Subcutaneous adipose tissue (tissue), 4 donors: ENCODE results near the gene MUC5AC. TPM values are rescaled to one million over a fixed set of nuclear protein-coding genes. Genes with fewer than 3 reads are reported as not detected.

Experiments used
- total RNA-seq, 4 donors: library from RNA; depleted of rRNA; stranded (reverse); fragments of >200 nt; gene quantifications; one replicate each; pipeline ENCODE4 v1.1.0, GENCODE V29; 2016
- TF ChIP-seq, protein P1 (sequence below): fragments of 450-650 bp; IDR thresholded peaks from one replicate; pipeline ENCODE4 v1.5.1; 2016; ENCODE audit warnings: low read depth, mild to moderate bottlenecking, control low read depth, antibody characterized with exemption, moderate library complexity

Gene MUC5AC
- total RNA-seq, 4 donors from 2014 or later, result not detected

- TF ChIP-seq, protein P1, sequence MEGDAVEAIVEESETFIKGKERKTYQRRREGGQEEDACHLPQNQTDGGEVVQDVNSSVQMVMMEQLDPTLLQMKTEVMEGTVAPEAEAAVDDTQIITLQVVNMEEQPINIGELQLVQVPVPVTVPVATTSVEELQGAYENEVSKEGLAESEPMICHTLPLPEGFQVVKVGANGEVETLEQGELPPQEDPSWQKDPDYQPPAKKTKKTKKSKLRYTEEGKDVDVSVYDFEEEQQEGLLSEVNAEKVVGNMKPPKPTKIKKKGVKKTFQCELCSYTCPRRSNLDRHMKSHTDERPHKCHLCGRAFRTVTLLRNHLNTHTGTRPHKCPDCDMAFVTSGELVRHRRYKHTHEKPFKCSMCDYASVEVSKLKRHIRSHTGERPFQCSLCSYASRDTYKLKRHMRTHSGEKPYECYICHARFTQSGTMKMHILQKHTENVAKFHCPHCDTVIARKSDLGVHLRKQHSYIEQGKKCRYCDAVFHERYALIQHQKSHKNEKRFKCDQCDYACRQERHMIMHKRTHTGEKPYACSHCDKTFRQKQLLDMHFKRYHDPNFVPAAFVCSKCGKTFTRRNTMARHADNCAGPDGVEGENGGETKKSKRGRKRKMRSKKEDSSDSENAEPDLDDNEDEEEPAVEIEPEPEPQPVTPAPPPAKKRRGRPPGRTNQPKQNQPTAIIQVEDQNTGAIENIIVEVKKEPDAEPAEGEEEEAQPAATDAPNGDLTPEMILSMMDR, result no peak
Observed at GRCh38 chr11:1158681-1159487, 1.1 kb downstream of the MUC5AC start.

GRCh38 chr11:1160231-1161101, 2.7 kb downstream of the MUC5AC start:
- TF ChIP-seq, protein P1, result no peak

GRCh38 chr11:1161410-1162137, 3.8 kb downstream of the MUC5AC start:
- TF ChIP-seq, protein P1, result no peak

DNA sequence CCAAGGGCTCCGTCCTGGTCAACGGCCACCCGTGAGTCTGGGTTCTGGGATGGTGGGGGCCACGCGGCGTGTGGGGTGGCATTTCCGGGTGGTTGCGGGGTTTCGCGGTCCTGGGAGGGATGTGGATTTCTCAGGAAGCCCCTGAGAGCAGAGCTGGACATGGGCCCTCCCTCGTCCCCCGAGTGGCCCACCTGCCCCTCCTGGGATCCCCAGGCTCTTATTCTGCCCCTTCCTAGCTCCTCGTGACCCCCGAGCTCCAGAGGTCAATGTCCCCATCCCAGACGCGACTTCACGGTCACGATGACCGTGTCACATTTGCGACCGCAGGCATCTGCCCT, 4.4 kb downstream of the MUC5AC start:
- TF ChIP-seq, protein P1, result no peak

DNA sequence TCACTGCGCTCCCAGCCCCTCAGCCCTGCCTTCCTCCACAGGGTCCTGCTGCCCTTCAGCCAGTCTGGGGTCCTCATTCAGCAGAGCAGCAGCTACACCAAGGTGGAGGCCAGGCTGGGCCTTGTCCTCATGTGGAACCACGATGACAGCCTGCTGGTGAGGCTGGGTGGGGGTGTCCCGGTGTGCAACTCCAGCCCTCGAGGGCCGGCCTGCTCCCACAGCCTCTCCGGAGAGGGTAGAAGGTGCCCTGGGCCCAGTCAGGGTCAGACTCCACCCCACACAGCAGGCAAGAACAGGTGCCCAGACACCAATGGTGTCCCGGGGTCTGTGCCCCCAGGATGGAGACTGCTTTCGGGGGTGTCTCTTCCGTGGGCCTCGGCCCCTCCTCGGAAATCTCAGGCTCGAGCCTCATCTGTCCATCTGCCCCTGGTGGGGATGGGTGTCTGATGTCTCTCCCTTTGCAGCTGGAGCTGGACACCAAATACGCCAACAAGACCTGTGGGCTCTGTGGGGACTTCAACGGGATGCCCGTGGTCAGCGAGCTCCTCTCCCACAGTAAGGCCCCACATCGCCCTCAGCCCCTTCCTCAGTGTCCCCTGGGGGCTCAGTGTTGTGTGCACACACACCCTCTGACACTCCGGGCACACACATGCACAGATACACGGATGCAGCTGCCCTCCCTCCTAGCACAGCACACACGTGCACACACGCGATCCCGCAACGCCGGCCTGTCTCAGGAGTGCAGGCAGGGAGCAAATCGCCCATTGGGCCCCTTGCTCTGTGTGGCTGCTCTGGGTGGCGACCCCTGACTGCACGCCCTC, 4.9 kb downstream of the MUC5AC start:
- TF ChIP-seq, protein P1, result no peak

DNA sequence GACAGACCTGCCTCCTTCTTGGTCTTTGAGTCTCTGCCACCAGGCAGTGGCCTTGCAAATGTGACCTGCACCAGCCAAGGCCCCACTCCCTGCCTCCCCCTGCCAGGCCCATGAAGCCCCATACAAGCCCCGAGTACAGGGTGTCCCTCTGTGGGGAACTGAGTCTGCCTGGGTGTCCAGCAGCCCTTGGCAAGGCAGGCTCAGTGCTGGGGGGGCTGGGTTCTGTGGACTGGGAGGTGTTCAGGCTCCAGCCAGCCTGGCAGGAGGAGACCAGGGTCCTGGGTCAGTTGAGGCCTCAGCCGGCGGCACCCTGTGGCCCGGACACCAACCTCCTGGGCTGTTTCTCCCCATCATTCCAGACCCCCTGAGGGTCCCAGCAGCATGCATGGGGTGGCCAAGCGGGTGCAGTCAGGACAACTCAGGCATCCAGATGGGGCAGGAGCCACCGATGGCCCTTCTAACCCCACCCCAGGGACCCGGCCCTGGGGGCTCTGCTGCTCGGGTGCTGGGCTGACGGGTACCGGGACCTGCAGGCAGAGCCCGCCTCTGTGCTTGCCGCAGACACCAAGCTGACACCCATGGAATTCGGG, 5.7 kb downstream of the MUC5AC start:
- TF ChIP-seq, protein P1, result no peak
